ENCODE measurements around the gene DRAXIN. TPM values are rescaled to one million over a fixed set of nuclear protein-coding genes. Genes with fewer than 3 reads are reported as not detected.

The DRAXIN gene
- 0.57 and 0.97 TPM in 2 replicates for polyA plus RNA-seq (2012; rRNA removed)
- polyA plus RNA-seq (2012; cell fraction: cytosol; rRNA removed) = 0.46 and 0.72 TPM in 2 replicates
- polyA plus RNA-seq (2012; cell fraction: nucleus; rRNA removed) = 0.68 and 0.74 TPM in 2 replicates

- peak; percentile 93 for DNase-seq
- WGBS (ENCODE audit: low lambda C conversion rate) = 0% methylated on average over 5 of the region's 78 CpGs
- TF ChIP-seq TEAD4 (IDR thresholded peaks at IDR 0.05; ENCODE audit: borderline replicate concordance, insufficient read depth) (no peak), MEF2A (IDR thresholded peaks at IDR 0.05; ENCODE audit: borderline replicate concordance, low read depth) (no peak)
- Histone ChIP-seq H2AFZ (ENCODE audit: low read depth) (no peak within 1 kb of the TSS), H3K36me3 (replicated peaks in 1 of 2; ENCODE audit: control insufficient read depth in 1 of 2, insufficient read depth in 2 of 2, low read length in 1 of 2) (no peaks in the 10 kb centered on the region), H3K9me3 (no peaks in the 10 kb centered on the region), H3K79me2 (ENCODE audit: insufficient read depth) (no peaks in the 10 kb centered on the region), H3K4me2 (peak within 1 kb of the TSS; percentile 76), H3K4me1 (ENCODE audit: control insufficient read depth in 1 of 2, insufficient read depth in 2 of 2, low read depth in 1 of 2, low read length in 1 of 2) (peaks cover 6 to 15% of the 10 kb centered on the region in 2 experiments; a peak in 3 of 4 replicates), H4K20me1 (ENCODE audit: insufficient read depth) (0 out of 2 replicates have a peak, but pooled peaks cover 5% of the 10 kb centered on the region), H3K9ac (peak within 1 kb of the TSS; percentile 28; the same call in 1 of the 2 replicates), H3F3A (replicated peaks; ENCODE audit: insufficient read depth) (peaks cover 16% of the 10 kb centered on the region), H3K9me2 (no peaks in the 10 kb centered on the region), H3K27me3 (ENCODE audit: insufficient read depth) (peaks cover 14% of the 10 kb centered on the region), H3K4me3 (ENCODE audit: low read depth in 2 of 2, low read length in 1 of 2) (peak within 1 kb of the TSS; percentile 40 to 46), H3K27ac (ENCODE audit: low read depth in 2 of 2, low read length in 1 of 2) (no peak within 1 kb of the TSS)
- ChIA-PET CTCF (interaction anchor here (1.1 to 3.4 kb wide), 9 partner anchors 9 to 115 kb away, joined by 3 to 13 read pairs (median 4); partner anchors contain the start of gene FBXO6), POLR2A (interaction anchor here (1.0 kb wide), 1 partner anchor 37 kb away, joined by 3 read pairs; the partner anchor contains the start of genes FBXO2 and FBXO44)
Observed at GRCh38 chr1:11691302-11691914, at the start of gene DRAXIN. Gene DRAXIN (plus strand): TSS chr1:11691710. CDS start chr1:11706259, 14,549 bp downstream.

GRCh38 chr1:11641776-11642305 is 49.7 kb upstream of the DRAXIN start:
- Histone ChIP-seq H3K9ac (no peak overlapping the region), H3K9me2 (no peaks in the 10 kb centered on the region)
- 39% methylated on average over 4 of the region's 5 CpGs for WGBS (ENCODE audit: low lambda C conversion rate)

More at GRCh38 chr1:11641776-11642305, 49.7 kb upstream of the DRAXIN start:
- Histone ChIP-seq H3K36me3 (replicated peaks in 1 of 2; ENCODE audit: control insufficient read depth in 1 of 2, insufficient read depth in 2 of 2, low read length in 1 of 2) (no peaks in the 10 kb centered on the region), H3K27me3 (ENCODE audit: insufficient read depth) (peaks cover 7% of the 10 kb centered on the region; the same call in 1 of the 2 replicates), H3K4me1 (ENCODE audit: control insufficient read depth in 1 of 2, insufficient read depth in 2 of 2, low read depth in 1 of 2, low read length in 1 of 2) (peaks cover 0 to 6% of the 10 kb centered on the region in 2 experiments; a peak in 1 of 4 replicates), H3K4me3 (ENCODE audit: low read depth in 2 of 2, low read length in 1 of 2) (no peak overlapping the region), H3K9me3 (no peaks in the 10 kb centered on the region), H3K79me2 (ENCODE audit: insufficient read depth) (no peaks in the 10 kb centered on the region), H2AFZ (ENCODE audit: low read depth) (no peak overlapping the region), H3F3A (replicated peaks; ENCODE audit: insufficient read depth) (no peaks in the 10 kb centered on the region), H3K4me2 (no peak overlapping the region), H3K27ac (ENCODE audit: low read depth in 2 of 2, low read length in 1 of 2) (no peak overlapping the region), H4K20me1 (ENCODE audit: insufficient read depth) (no peaks in the 10 kb centered on the region)
- ChIA-PET CTCF (interaction anchor here (0.6 to 9.9 kb wide), 58 partner anchors 9 to 604 kb away, joined by 3 to 205 read pairs (median 6); partner anchors contain the start of genes DISP3, FBXO44, MTOR and UBIAD1), POLR2A (interaction anchor here (0.6 to 1.3 kb wide), 2 partner anchors 163 to 432 kb away, joined by 3 to 5 read pairs; partner anchors contain the start of gene DISP3)
- TF ChIP-seq NFIC (IDR thresholded peaks at IDR 0.05; ENCODE audit: borderline replicate concordance) (no peak), CHD2 (IDR thresholded peaks at IDR 0.05; ENCODE audit: low read length, partially characterized antibody) (no peak), JUND (IDR thresholded peaks at IDR 0.05) (no peak), RXRA (IDR thresholded peaks at IDR 0.05; ENCODE audit: borderline replicate concordance, low read depth) (no peak), GABPA (IDR thresholded peaks at IDR 0.05; ENCODE audit: low read depth) (no peak), FOXJ3 (CRISPR knock-in tag; IDR thresholded peaks at IDR 0.05) (no peak), MAX (IDR thresholded peaks at IDR 0.05; ENCODE audit: low read depth) (no peak), ZBTB33 (IDR thresholded peaks at IDR 0.05; ENCODE audit: borderline replicate concordance, low read depth) (no peak), FOSL2 (IDR thresholded peaks at IDR 0.05; ENCODE audit: borderline replicate concordance, low read depth) (no peak), TAF1 (IDR thresholded peaks at IDR 0.05; ENCODE audit: borderline replicate concordance, low read depth, low read length) (no peak), POLR2AphosphoS5 (IDR thresholded peaks at IDR 0.05; ENCODE audit: low read depth, low read length) (no peak), REST (IDR thresholded peaks at IDR 0.05; ENCODE audit: low read depth, low read length) (no peak), RFX5 (IDR thresholded peaks at IDR 0.05; ENCODE audit: low read length) (no peak), USF1 (IDR thresholded peaks at IDR 0.05; ENCODE audit: borderline replicate concordance, low read depth) (no peak), RAD21 (IDR thresholded peaks at IDR 0.05; ENCODE audit: low read length) (no peak)
- DNase-seq = no peak

Measured in SK-N-SH (cell line).